Activated CD8-positive, alpha-beta T cell treated with anti-CD3 and anti-CD28 coated beads for 36 hours (primary cell): ENCODE results near the gene ZNF428. TPM values are rescaled to one million over a fixed set of nuclear protein-coding genes. Genes with fewer than 3 reads are reported as not detected.

Experiments
- ATAC-seq: fragments of 200-7000 bp; cut with Tn5 transposase; one replicate; pipeline ENCODE4 v1.10.0; 2021; ENCODE audit warnings: mild to moderate bottlenecking, moderate library complexity
- CTCF ChIA-PET: fragments of 350-600 bp; sonication (Branson Sonifier 250); formaldehyde crosslinking; loops from one replicate; lab custom pipeline; 2021; ENCODE audit warnings: antibody characterized with exemption; lab: Charles Lee
- POLR2A ChIA-PET: fragments of 350-600 bp; sonication (Branson Sonifier 250); formaldehyde crosslinking; loops from one replicate; lab custom pipeline; 2021; ENCODE audit warnings: antibody characterized with exemption; lab: Charles Lee
- DNase-seq: peaks from one replicate; pipeline ENCODE4 v3.0.0-alpha.2; 2020
- H3K27ac Mint-ChIP-seq: one replicate; pipeline ENCODE4 v1.8.0; 2021; ENCODE audit warnings: mild to moderate bottlenecking, mixed read lengths
- H3K27me3 Mint-ChIP-seq: one replicate; pipeline ENCODE4 v1.8.0; 2021; ENCODE audit warnings: mixed read lengths
- H3K36me3 Mint-ChIP-seq: one replicate; pipeline ENCODE4 v1.8.0; 2021; ENCODE audit warnings: low read depth, mixed read lengths
- H3K4me1 Mint-ChIP-seq: one replicate; pipeline ENCODE4 v1.8.0; 2021; ENCODE audit warnings: low read depth, mixed read lengths
- H3K4me3 Mint-ChIP-seq: one replicate; pipeline ENCODE4 v1.8.0; 2021; ENCODE audit warnings: mild to moderate bottlenecking, moderate library complexity, mixed read lengths
- H3K9me3 Mint-ChIP-seq: one replicate; pipeline ENCODE4 v1.8.0; 2021; ENCODE audit warnings: mixed read lengths
- intact Hi-C: fragments of 100-400 bp; cut with micrococcal nuclease; formaldehyde crosslinking; loops from one replicate; pipeline ENCODE4 v1.10.0; 2022
- total RNA-seq, 2 experiments: library from RNA; stranded (reverse); gene quantifications; one replicate each; pipeline ENCODE4 v1.2.3, GENCODE V29; 2021
- TF ChIP-seq, protein P1 (sequence below): fragments of 200-600 bp; IDR thresholded peaks from one replicate; pipeline ENCODE4 v1.8.0; 2022; ENCODE audit warnings: antibody characterized with exemption, mild to moderate bottlenecking

Gene ZNF428
- total RNA-seq, 2 experiments from 2014 or later: 12.3 to 13.4 TPM

DNA sequence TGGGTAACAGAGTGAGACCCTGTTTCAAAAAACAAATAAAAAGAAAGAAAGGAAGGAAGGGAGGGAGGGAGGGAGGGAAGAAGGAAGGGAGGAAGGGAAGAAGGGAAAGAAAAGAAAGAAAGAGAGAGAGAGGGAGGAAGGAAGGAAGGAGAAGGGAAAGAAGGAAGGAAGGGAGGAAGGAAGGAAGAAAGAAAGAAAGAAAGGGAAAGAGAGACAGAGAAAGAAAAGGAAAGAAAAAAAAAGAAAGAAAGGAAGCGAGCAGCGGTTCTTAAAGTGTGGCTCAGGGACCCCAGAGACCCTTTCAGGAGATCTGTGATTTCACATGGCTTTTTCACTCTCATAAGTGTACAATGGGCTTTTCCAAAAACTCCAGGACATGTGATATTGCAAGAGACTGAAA is 30.1 kb upstream of the ZNF428 start:
- TF ChIP-seq, protein P1, sequence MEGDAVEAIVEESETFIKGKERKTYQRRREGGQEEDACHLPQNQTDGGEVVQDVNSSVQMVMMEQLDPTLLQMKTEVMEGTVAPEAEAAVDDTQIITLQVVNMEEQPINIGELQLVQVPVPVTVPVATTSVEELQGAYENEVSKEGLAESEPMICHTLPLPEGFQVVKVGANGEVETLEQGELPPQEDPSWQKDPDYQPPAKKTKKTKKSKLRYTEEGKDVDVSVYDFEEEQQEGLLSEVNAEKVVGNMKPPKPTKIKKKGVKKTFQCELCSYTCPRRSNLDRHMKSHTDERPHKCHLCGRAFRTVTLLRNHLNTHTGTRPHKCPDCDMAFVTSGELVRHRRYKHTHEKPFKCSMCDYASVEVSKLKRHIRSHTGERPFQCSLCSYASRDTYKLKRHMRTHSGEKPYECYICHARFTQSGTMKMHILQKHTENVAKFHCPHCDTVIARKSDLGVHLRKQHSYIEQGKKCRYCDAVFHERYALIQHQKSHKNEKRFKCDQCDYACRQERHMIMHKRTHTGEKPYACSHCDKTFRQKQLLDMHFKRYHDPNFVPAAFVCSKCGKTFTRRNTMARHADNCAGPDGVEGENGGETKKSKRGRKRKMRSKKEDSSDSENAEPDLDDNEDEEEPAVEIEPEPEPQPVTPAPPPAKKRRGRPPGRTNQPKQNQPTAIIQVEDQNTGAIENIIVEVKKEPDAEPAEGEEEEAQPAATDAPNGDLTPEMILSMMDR: no peak
- DNase-seq (no peak), ATAC-seq (no peak)
- Mint-ChIP-seq H3K4me3 (no peak overlapping the region), H3K36me3 (peaks cover 3% of the 10 kb centered on the region), H3K27ac (no peak overlapping the region), H3K9me3 (peaks cover 4% of the 10 kb centered on the region), H3K27me3 (no peaks in the 10 kb centered on the region), H3K4me1 (no peaks in the 10 kb centered on the region)
- ChIA-PET CTCF (no interaction called here), POLR2A (interaction anchor here (1.0 kb wide), 1 partner anchor 13 kb away, joined by 3 read pairs; no protein-coding TSS in a partner anchor)
- intact Hi-C loops: no loop called here

DNA sequence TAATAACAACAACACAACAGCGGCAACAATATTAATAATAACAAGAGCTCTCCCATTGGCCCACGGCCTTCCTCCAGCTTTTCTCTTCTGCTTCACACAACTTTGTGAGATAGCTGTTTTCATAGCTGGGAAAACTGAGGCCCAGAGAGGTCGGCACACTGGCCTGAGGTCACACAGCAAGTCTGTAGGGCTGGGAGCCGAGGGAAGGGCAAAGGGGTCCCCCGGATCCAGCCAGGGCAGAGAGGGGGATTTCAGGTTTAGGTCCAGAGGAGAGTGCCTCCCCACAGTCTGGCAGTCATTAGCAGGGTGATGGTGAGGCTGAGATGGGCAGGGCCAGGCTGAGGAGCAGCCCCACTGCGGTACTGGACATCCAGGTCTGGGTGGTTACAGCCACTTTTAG is 29.2 kb upstream of the ZNF428 start:
- H3K27me3 Mint-ChIP-seq: no peaks in the 10 kb centered on the region
- intact Hi-C loops: no loop called here
- peaks cover 2% of the 10 kb centered on the region for H3K36me3 Mint-ChIP-seq
- no peak overlapping the region for H3K27ac Mint-ChIP-seq
- TF ChIP-seq, protein P1: no peak
- DNase-seq: no peak
- ChIA-PET POLR2A (interaction anchor here (0.7 to 1.0 kb wide), 2 partner anchors 12 to 14 kb away, joined by 3 read pairs; no protein-coding TSS in a partner anchor), CTCF (interaction anchor here (0.8 kb wide), 1 partner anchor 216 kb away, joined by 3 read pairs; no protein-coding TSS in a partner anchor)
- H3K9me3 Mint-ChIP-seq: peaks cover 4% of the 10 kb centered on the region
- no peak for ATAC-seq
- no peak overlapping the region for H3K4me3 Mint-ChIP-seq
- H3K4me1 Mint-ChIP-seq: no peaks in the 10 kb centered on the region

DNA sequence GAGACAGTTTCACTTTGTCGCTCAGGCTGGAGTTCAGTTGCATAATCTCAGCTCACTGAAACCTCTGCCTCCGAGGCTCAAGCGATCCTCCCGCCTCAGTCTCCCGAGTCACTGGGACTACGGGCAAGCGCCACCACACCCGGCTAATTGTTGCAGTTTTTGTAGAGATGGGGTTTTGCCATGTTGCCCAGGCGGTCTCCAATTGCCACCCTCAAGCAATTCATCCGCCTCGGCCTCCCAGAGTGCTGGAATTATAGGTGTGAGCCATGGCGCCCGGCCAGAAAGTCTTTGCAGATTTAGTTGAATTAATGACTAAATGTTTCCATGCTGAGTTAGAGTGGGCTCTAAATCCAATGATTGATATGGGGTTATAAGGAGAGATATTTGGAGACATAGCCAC is 24.8 kb upstream of the ZNF428 start:
- CTCF ChIA-PET: no interaction called here
- intact Hi-C loops: no loop called here
- H3K9me3 Mint-ChIP-seq: peaks cover 4% of the 10 kb centered on the region
- DNase-seq: no peak
- no peak for ATAC-seq
- H3K27me3 Mint-ChIP-seq: peaks cover 12% of the 10 kb centered on the region
- no peak overlapping the region for H3K27ac Mint-ChIP-seq
- H3K4me3 Mint-ChIP-seq: no peak overlapping the region
- POLR2A ChIA-PET: no interaction called here
- H3K4me1 Mint-ChIP-seq: peaks cover 4% of the 10 kb centered on the region
- TF ChIP-seq, protein P1: no peak
- H3K36me3 Mint-ChIP-seq: peaks cover 2% of the 10 kb centered on the region

DNA sequence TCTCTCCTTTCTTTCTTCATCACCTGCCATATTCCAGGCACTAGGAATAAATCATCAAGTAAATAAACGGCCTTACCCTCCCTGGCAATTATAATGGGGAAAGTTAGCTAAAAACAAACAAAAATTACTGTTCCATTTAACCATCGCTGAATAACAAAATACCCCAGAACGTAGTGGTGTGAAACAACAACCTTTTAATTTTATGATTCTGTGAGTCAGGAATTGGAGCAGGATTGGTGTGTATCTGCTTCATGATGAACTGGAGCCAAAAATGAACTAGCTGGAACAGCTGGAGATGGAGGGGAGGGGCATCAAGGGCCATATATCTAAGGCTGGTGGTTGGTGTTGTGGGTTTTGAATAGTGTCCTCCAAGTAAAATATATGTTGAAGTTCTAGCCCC is 23.9 kb upstream of the ZNF428 start:
- TF ChIP-seq, protein P1: no peak
- Mint-ChIP-seq H3K27ac (no peak overlapping the region), H3K4me3 (no peak overlapping the region), H3K4me1 (peaks cover 9% of the 10 kb centered on the region), H3K27me3 (peaks cover 21% of the 10 kb centered on the region), H3K36me3 (peaks cover 2% of the 10 kb centered on the region), H3K9me3 (peaks cover 4% of the 10 kb centered on the region)
- POLR2A ChIA-PET: interaction anchor here (1.5 kb wide), 1 partner anchor 9 kb away, joined by 3 read pairs; no protein-coding TSS in a partner anchor
- no peak for DNase-seq
- no peak for ATAC-seq
- CTCF ChIA-PET: interaction anchor here (1.3 kb wide), 1 partner anchor 88 kb away, joined by 4 read pairs; no protein-coding TSS in a partner anchor
- intact Hi-C loops: no loop called here

DNA sequence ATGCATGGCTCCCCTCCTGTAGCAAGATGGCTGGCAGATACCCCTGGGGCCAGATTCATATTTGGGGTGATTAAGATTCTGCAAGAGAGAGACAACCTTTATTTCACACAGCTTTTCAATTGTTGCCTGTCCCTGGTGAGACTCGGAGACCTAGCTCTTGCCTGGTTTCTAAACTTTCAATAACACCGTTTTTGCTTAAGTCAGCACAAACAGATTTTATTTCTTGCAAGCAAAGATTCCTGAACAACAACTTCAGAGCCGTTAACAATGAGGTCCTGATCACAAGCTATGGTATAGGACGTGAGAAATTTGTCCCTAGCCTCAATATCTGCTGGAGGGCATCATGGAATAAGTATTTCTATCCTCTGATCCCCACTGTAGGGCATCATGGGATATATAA is 23.1 kb upstream of the ZNF428 start:
- ATAC-seq: no peak
- Mint-ChIP-seq H3K27ac (no peak overlapping the region), H3K4me3 (no peak overlapping the region), H3K9me3 (peaks cover 4% of the 10 kb centered on the region), H3K36me3 (no peaks in the 10 kb centered on the region), H3K4me1 (peaks cover 9% of the 10 kb centered on the region), H3K27me3 (peaks cover 26% of the 10 kb centered on the region)
- ChIA-PET POLR2A (interaction anchor here (1.5 kb wide), 1 partner anchor 10 kb away, joined by 3 read pairs; no protein-coding TSS in a partner anchor), CTCF (interaction anchor here (1.3 kb wide), 1 partner anchor 88 kb away, joined by 4 read pairs; no protein-coding TSS in a partner anchor)
- intact Hi-C loops: no loop called here
- no peak for DNase-seq
- TF ChIP-seq, protein P1: no peak
